Endothelial cell of umbilical vein (primary cell): Measurements from ENCODE around the gene CASP7. TPM values are rescaled to one million over a fixed set of nuclear protein-coding genes. Genes with fewer than 3 reads are reported as not detected.

Source experiments
- BruUV-seq: library from RNA; stranded (reverse); fragments of 400-500 nt; replicated peaks from 2 replicates; lab custom pipeline; 2021; lab: Mats Ljungman, UMichigan
- CTCF ChIA-PET: fragments of 300-600, 350-600 bp; sonication (Branson Sonifier 250); formaldehyde crosslinking; loops from one replicate; lab custom pipeline; 2021; ENCODE audit warnings: antibody characterized with exemption, inconsistent platforms; lab: Charles Lee
- POLR2A ChIA-PET: fragments of 300-600, 350-600 bp; sonication (Branson Sonifier 250); formaldehyde crosslinking; loops from one replicate; lab custom pipeline; 2021; ENCODE audit warnings: antibody characterized with exemption, inconsistent platforms; lab: Charles Lee
- DNase-seq: peaks from one replicate; pipeline ENCODE4 v3.0.0-alpha.2; 2011; ENCODE audit warnings: low read depth, low spot score
- FAIRE-seq: peaks from 2 replicates; lab custom pipeline; 2011; peaks lifted over from hg19 to GRCh38; lab: Jason Lieb, UNC
- H2AFZ ChIP-seq: 2 replicates; pipeline ENCODE4 v1.6.0; 2012; ENCODE audit warnings: low read depth, low read length, control low read depth, inconsistent platforms
- H3K27ac ChIP-seq: 2 replicates; pipeline ENCODE4 v1.5.1; 2011; ENCODE audit warnings: low read depth, mild to moderate bottlenecking, control low read depth, low read length, moderate library complexity; ENCODE audit not compliant: insufficient read depth
- H3K27me3 ChIP-seq, 2 experiments: 2 replicates each; pipeline versions ENCODE4 v1.6.0 to v1.6.1; 2011; ENCODE audit warnings: low read length in 2 of 2, mixed read lengths in 1 of 2; ENCODE audit not compliant: control insufficient read depth in 2 of 2, insufficient read depth in 2 of 2
- H3K36me3 ChIP-seq, 2 experiments: 2 replicates in 1 of 2; 3 replicates in 1 of 2; pipeline ENCODE4 v1.5.1; 2011; ENCODE audit warnings: low read length in 2 of 2, mild to moderate bottlenecking in 1 of 2, moderate library complexity in 1 of 2; ENCODE audit not compliant: control insufficient read depth in 2 of 2, insufficient read depth in 2 of 2; ENCODE audit errors: extremely low read depth in 1 of 2
- H3K4me1 ChIP-seq: 3 replicates; pipeline ENCODE4 v1.5.1; 2011; ENCODE audit warnings: mild to moderate bottlenecking, low read length; ENCODE audit not compliant: control insufficient read depth, insufficient read depth; ENCODE audit errors: extremely low read depth
- H3K4me2 ChIP-seq: 2 replicates; pipeline ENCODE4 v1.6.1; 2011; ENCODE audit warnings: low read length, control low read depth, mixed read lengths; ENCODE audit not compliant: insufficient read depth
- H3K4me3 ChIP-seq, 3 experiments: fragments of 200-600 bp in 1 of 3; sonication (generic), shearing (Covaris generic) in 1 of 3; replicated peaks in 1 of 3; 2 replicates each; pipeline ENCODE4 v1.5.1; 2011 to 2016; ENCODE audit warnings: control low read depth in 3 of 3, low read length in 3 of 3, mild to moderate bottlenecking in 2 of 3, inconsistent platforms in 1 of 3, low read depth in 1 of 3, moderate library complexity in 1 of 3; ENCODE audit not compliant: insufficient read depth in 1 of 3
- H3K79me2 ChIP-seq: 2 replicates; pipeline ENCODE4 v1.6.0; 2012; ENCODE audit warnings: low read length, inconsistent platforms; ENCODE audit not compliant: control insufficient read depth, insufficient read depth
- H3K9ac ChIP-seq: replicated peaks from 2 replicates; pipeline ENCODE3; 2011; ENCODE audit warnings: low read length, control low read depth; ENCODE audit not compliant: insufficient read depth; ENCODE audit errors: extremely low read depth
- H3K9me1 ChIP-seq: replicated peaks from 3 replicates; pipeline ENCODE4 v1.6.0; 2011; ENCODE audit warnings: mild to moderate bottlenecking, low read length; ENCODE audit not compliant: control insufficient read depth, insufficient read depth; ENCODE audit errors: extremely low read depth
- H3K9me3 ChIP-seq: replicated peaks from 2 replicates; pipeline ENCODE4 v1.5.1; 2012; ENCODE audit warnings: low read length, inconsistent platforms; ENCODE audit not compliant: control insufficient read depth, insufficient read depth
- H4K20me1 ChIP-seq: replicated peaks from 2 replicates; pipeline ENCODE3; 2011; ENCODE audit warnings: mild to moderate bottlenecking, low read length; ENCODE audit not compliant: control insufficient read depth, insufficient read depth; ENCODE audit errors: extremely low read depth
- CTCF ChIP-seq, 2 donors: IDR thresholded peaks; 1 replicate in 1 of 2; 2 replicates in 1 of 2; pipeline ENCODE4 v1.5.1; 2011; ENCODE audit warnings: low read length in 2 of 2, mild to moderate bottlenecking in 2 of 2, moderate library complexity in 2 of 2, control low read depth in 1 of 2, inconsistent platforms in 1 of 2, low read depth in 1 of 2; ENCODE audit not compliant: insufficient read depth in 1 of 2; ENCODE audit errors: extremely low read depth in 1 of 2
- EZH2 ChIP-seq: IDR thresholded peaks from 2 replicates; pipeline ENCODE4 v1.6.1; 2012; ENCODE audit warnings: borderline replicate concordance, low read depth, mild to moderate bottlenecking, moderate library complexity, low read length, inconsistent platforms; ENCODE audit not compliant: severe bottlenecking
- FOS ChIP-seq: IDR thresholded peaks from 2 replicates; pipeline ENCODE4 v1.6.1; 2011; ENCODE audit warnings: mild to moderate bottlenecking, low read length, moderate library complexity, borderline replicate concordance; ENCODE audit not compliant: insufficient read depth
- GATA2 ChIP-seq: IDR thresholded peaks from 2 replicates; pipeline ENCODE4 v1.7.0; 2011; ENCODE audit warnings: low read depth, mild to moderate bottlenecking, moderate library complexity, mixed read lengths, low read length; ENCODE audit not compliant: insufficient read length, insufficient read depth
- JUN ChIP-seq: IDR thresholded peaks from 2 replicates; pipeline ENCODE4 v1.6.1; 2011; ENCODE audit warnings: borderline replicate concordance, low read depth; ENCODE audit not compliant: insufficient read length, insufficient read depth
- MAX ChIP-seq: IDR thresholded peaks from 2 replicates; pipeline ENCODE4 v1.6.1; 2011; ENCODE audit not compliant: insufficient read depth, insufficient read length
- MYC ChIP-seq: IDR thresholded peaks from one replicate; pipeline ENCODE4 v1.6.1; 2011; ENCODE audit warnings: mild to moderate bottlenecking, low read depth, low read length
- POLR2A ChIP-seq: IDR thresholded peaks from 2 replicates; pipeline ENCODE4 v1.6.1; 2012; ENCODE audit warnings: low read depth, mild to moderate bottlenecking, control low read depth, low read length
- POLR2AphosphoS5 ChIP-seq: IDR thresholded peaks from 2 replicates; pipeline ENCODE4 v1.6.1; 2012; ENCODE audit warnings: low read depth, mild to moderate bottlenecking, control low read depth, low read length, moderate library complexity; ENCODE audit not compliant: insufficient read depth
- dilution Hi-C: fragments of 300-500 bp; cut with MboI; formaldehyde crosslinking; loops from one replicate; pipeline ENCODE4 v1.15.0; 2019; ENCODE audit warnings: low sequenced_read_pairs; ENCODE audit not compliant: extremely low pct_ligation_motif_present
- intact Hi-C: fragments of 100-400 bp; cut with micrococcal nuclease; formaldehyde crosslinking; loops from one replicate; pipeline ENCODE4 v1.10.0; 2022
- polyA plus RNA-seq, 4 experiments: library from polyadenylated mRNA; depleted of rRNA in 3 of 4; stranded (reverse) in 3 of 4; unstranded in 1 of 4; fragments of >200 nt; gene quantifications; 2 replicates each; pipeline versions ENCODE4 v1.2.1 to v1.2.3, GENCODE V29; 2011 to 2012; ENCODE audit warnings: missing spikeins in 1 of 4
- total RNA-seq: library from RNA; stranded (reverse); gene quantifications from 2 replicates; pipeline ENCODE4 v1.2.3, GENCODE V29; 2021

Gene CASP7
- total and polyA plus RNA-seq, 2 donors (not counting 3 experiments of a cell fraction or from before 2014, with no cell fraction given), result 14.6 to 54.3 TPM

- H3K9me3 ChIP-seq, result no peaks in the 10 kb centered on the region
- no peak for TF ChIP-seq CTCF (IDR thresholded peaks at IDR 0.05; ENCODE audit: extremely low read depth in 1 of 2, insufficient read depth in 1 of 2, low read depth in 1 of 2, low read length in 2 of 2)
- TF ChIP-seq MAX, result no peak
- TF ChIP-seq FOS, result no peak
- TF ChIP-seq POLR2AphosphoS5, result no peak
- no peak for TF ChIP-seq GATA2
- no peak for TF ChIP-seq POLR2A
- no peak for TF ChIP-seq MYC
- no peak for TF ChIP-seq EZH2
- TF ChIP-seq JUN, result no peak
- intact Hi-C loops, result no loop called here
- H3K27ac ChIP-seq, result no peak overlapping the region
- no peaks in the 10 kb centered on the region for H3K27me3 ChIP-seq
- no peaks in the 10 kb centered on the region for H3K79me2 ChIP-seq
- ChIA-PET POLR2A (no interaction called here), CTCF (interaction anchor here (1.3 to 1.4 kb wide), 2 partner anchors 20 to 161 kb away, joined by 3 read pairs; no protein-coding TSS in a partner anchor)
- DNase-seq (no peak), FAIRE-seq (no peak)
- H2AFZ ChIP-seq, result no peak overlapping the region
- no peak overlapping the region for H3K4me2 ChIP-seq
- peaks cover 4 to 7% of the 10 kb centered on the region in 2 experiments for H3K36me3 ChIP-seq
- no peaks in the 10 kb centered on the region for H3K9me1 ChIP-seq
- dilution Hi-C loops, result no loop called here
- no peaks in the 10 kb centered on the region for H4K20me1 ChIP-seq
- no peak overlapping the region for H3K9ac ChIP-seq
- H3K4me1 ChIP-seq, result no peaks in the 10 kb centered on the region
- H3K4me3 ChIP-seq, result no peak overlapping the region
- no TSS peak for BruUV-seq
Observed at GRCh38 chr10:113732966-113733365, 53.3 kb downstream of the CASP7 start.
